HCT116 (cell line): ENCODE measurements around the gene ACP2. TPM values are rescaled to one million over a fixed set of nuclear protein-coding genes. Genes with fewer than 3 reads are reported as not detected.

Source experiments
- ATAC-seq: fragments of 200-7000 bp; cut with Tn5 transposase; 2 replicates; pipeline ENCODE4 v1.9.1; 2020; ENCODE audit warnings: mild to moderate bottlenecking, moderate library complexity
- BruUV-seq: library from RNA; stranded (reverse); fragments of 400-500 nt; replicated peaks from 2 replicates; lab custom pipeline; 2021; lab: Mats Ljungman, UMichigan
- CTCF ChIA-PET: fragments of 300-600 bp; sonication (Branson Sonifier 250); formaldehyde crosslinking; loops from one replicate; lab custom pipeline; 2021; ENCODE audit warnings: antibody characterized with exemption; lab: Charles Lee
- POLR2A ChIA-PET: fragments of 300-600, 350-600 bp; sonication (Branson Sonifier 250); formaldehyde crosslinking; loops from one replicate; lab custom pipeline; 2021; ENCODE audit warnings: antibody characterized with exemption; lab: Charles Lee
- RAD21 ChIA-PET, 2 experiments: fragments of 300-600 bp; sonication (Branson Sonifier 250); formaldehyde crosslinking; loops; one replicate each; lab custom pipeline; 2023; ENCODE audit warnings: low total read pairs in 2 of 2; ENCODE audit not compliant: uncharacterized antibody in 2 of 2, unreplicated experiment in 2 of 2, low non-redundant PET in 1 of 2; lab: Charles Lee
- DNase-seq: peaks from one replicate; pipeline ENCODE4 v3.0.0-alpha.2; 2010; ENCODE audit warnings: low read depth, low spot score
- H2AFZ ChIP-seq: fragments of 200-600 bp; shearing (Covaris generic), sonication (generic); 2 replicates; pipeline ENCODE4 v1.6.1; 2017; ENCODE audit warnings: low read depth, mixed run types, mixed read lengths, antibody characterized with exemption, low read length; ENCODE audit not compliant: poor library complexity, severe bottlenecking
- H3K27ac ChIP-seq: 2 replicates; pipeline ENCODE4 v1.5.1; 2012; ENCODE audit warnings: low read depth, low read length
- H3K27me3 ChIP-seq: fragments of 200-600 bp; sonication (generic); 2 replicates; pipeline ENCODE4 v1.6.1; 2016; ENCODE audit warnings: mixed run types, low read length, mixed read lengths; ENCODE audit not compliant: insufficient read depth
- H3K36me3 ChIP-seq, 2 experiments: fragments of 200-500 bp in 1 of 2; fragments of 200-600 bp in 1 of 2; sonication (Bioruptor generic) in 1 of 2; sonication (generic) in 1 of 2; 2 replicates each; pipeline versions ENCODE4 v1.5.1 to v1.6.1; 2014 to 2016; ENCODE audit warnings: low read length in 2 of 2, inconsistent platforms in 1 of 2, mixed read lengths in 1 of 2, mixed run types in 1 of 2; ENCODE audit not compliant: insufficient read depth in 2 of 2, control insufficient read depth in 1 of 2
- H3K4me1 ChIP-seq, 2 experiments: fragments of 200-600 bp in 1 of 2; sonication (generic) in 1 of 2; 2 replicates each; pipeline versions ENCODE4 v1.5.1 to v1.6.1; 2012 to 2017; ENCODE audit warnings: low read length in 2 of 2, inconsistent platforms in 1 of 2, mild to moderate bottlenecking in 1 of 2, mixed read lengths in 1 of 2, mixed run types in 1 of 2, moderate library complexity in 1 of 2; ENCODE audit not compliant: insufficient read depth in 2 of 2, control insufficient read depth in 1 of 2
- H3K4me2 ChIP-seq: fragments of 200-600 bp; sonication (generic); 2 replicates; pipeline ENCODE4 v1.6.1; 2017; ENCODE audit warnings: mixed run types, low read length, mixed read lengths
- H3K4me3 ChIP-seq, 2 experiments: fragments of 200-600 bp in 1 of 2; sonication (generic) in 1 of 2; replicated peaks in 1 of 2; 2 replicates each; pipeline ENCODE4 v1.5.1; 2011 to 2016; ENCODE audit warnings: low read length in 2 of 2, control low read depth in 1 of 2, low read depth in 1 of 2, mild to moderate bottlenecking in 1 of 2, mixed read lengths in 1 of 2, mixed run types in 1 of 2
- H3K79me2 ChIP-seq: fragments of 200-600 bp; sonication (generic); 2 replicates; pipeline ENCODE4 v1.6.1; 2017; ENCODE audit warnings: mild to moderate bottlenecking, mixed run types, low read length, moderate library complexity, mixed read lengths; ENCODE audit not compliant: insufficient read depth
- H3K9ac ChIP-seq: fragments of 200-600 bp; sonication (generic); 2 replicates; pipeline ENCODE4 v1.6.1; 2016; ENCODE audit warnings: low read length, mixed read lengths
- H3K9me2 ChIP-seq: fragments of 200-600 bp; sonication (generic), shearing (Covaris generic); 2 replicates; pipeline ENCODE4 v1.6.1; 2017; ENCODE audit warnings: mixed run types, mild to moderate bottlenecking, moderate library complexity; ENCODE audit not compliant: insufficient read depth
- H3K9me3 ChIP-seq, 2 experiments: fragments of 200-500 bp in 1 of 2; fragments of 200-600 bp in 1 of 2; sonication (Bioruptor generic) in 1 of 2; sonication (generic) in 1 of 2; 2 replicates each; pipeline ENCODE4 v1.6.1; 2014 to 2017; ENCODE audit warnings: low read length in 2 of 2, mixed read lengths in 2 of 2, inconsistent platforms in 1 of 2, low read depth in 1 of 2, mild to moderate bottlenecking in 1 of 2, mixed run types in 1 of 2, moderate library complexity in 1 of 2; ENCODE audit not compliant: control insufficient read depth in 1 of 2, insufficient read depth in 1 of 2
- H4K20me1 ChIP-seq: fragments of 200-600 bp; sonication (generic), shearing (Covaris generic); 2 replicates; pipeline ENCODE4 v1.6.1; 2017; ENCODE audit warnings: mixed run types, mild to moderate bottlenecking, moderate library complexity; ENCODE audit not compliant: insufficient read depth
- CBX3 ChIP-seq: IDR thresholded peaks from 2 replicates; pipeline ENCODE4 v1.6.1; 2012; ENCODE audit warnings: low read depth
- CEBPB ChIP-seq: IDR thresholded peaks from 2 replicates; pipeline ENCODE4 v1.6.1; 2012; ENCODE audit warnings: low read depth
- EGR1 ChIP-seq: IDR thresholded peaks from 2 replicates; pipeline ENCODE4 v1.6.1; 2012; ENCODE audit warnings: low read depth
- EZH2 ChIP-seq: fragments of 200-600 bp; sonication (generic); IDR thresholded peaks from 2 replicates; pipeline ENCODE4 v1.6.1; 2017; ENCODE audit warnings: antibody characterized with exemption, mixed run types
- POLR2AphosphoS5 ChIP-seq: IDR thresholded peaks from 2 replicates; pipeline ENCODE4 v1.6.1; 2011; ENCODE audit warnings: mild to moderate bottlenecking, low read depth, low read length, moderate library complexity
- RAD21 ChIP-seq: IDR thresholded peaks from 2 replicates; pipeline ENCODE4 v1.6.1; 2012; ENCODE audit warnings: low read depth, mild to moderate bottlenecking
- SP1 ChIP-seq: IDR thresholded peaks from 2 replicates; pipeline ENCODE4 v1.6.1; 2012; ENCODE audit warnings: low read depth
- TCF7L2 ChIP-seq: IDR thresholded peaks from 2 replicates; pipeline ENCODE4 v1.7.0; 2011; ENCODE audit warnings: borderline replicate concordance, inconsistent platforms; ENCODE audit not compliant: insufficient read depth, insufficient read length; ENCODE audit errors: extremely low read depth
- ZBTB33 ChIP-seq: IDR thresholded peaks from 2 replicates; pipeline ENCODE4 v1.6.1; 2011; ENCODE audit warnings: mild to moderate bottlenecking, low read length, moderate library complexity; ENCODE audit not compliant: insufficient replicate concordance; ENCODE audit errors: extremely low read depth
- intact Hi-C: fragments of 100-400 bp; cut with micrococcal nuclease; formaldehyde crosslinking; loops from 2 replicates; pipeline ENCODE4 v1.10.0; 2022
- total RNA-seq: library from RNA; stranded (reverse); gene quantifications from one replicate; pipeline ENCODE4 v1.2.1, GENCODE V29; 2021; ENCODE audit not compliant: unreplicated experiment
- TF ChIP-seq, protein P1 (sequence below), 3 experiments: fragments of 200-600 bp in 1 of 3; sonication (generic) in 1 of 3; IDR thresholded peaks in 2 of 3; conservative IDR thresholded peaks in 1 of 3; 2 replicates each; pipeline ENCODE4 v1.5.1; 2012 to 2017; ENCODE audit warnings: low read depth in 2 of 3, low read length in 2 of 3, antibody characterized with exemption in 1 of 3, borderline replicate concordance in 1 of 3, control low read depth in 1 of 3, mild to moderate bottlenecking in 1 of 3, mixed read lengths in 1 of 3, mixed run types in 1 of 3, moderate library complexity in 1 of 3; ENCODE audit not compliant: insufficient read depth in 1 of 3

The ACP2 gene
- total RNA-seq, 1 experiment from 2014 or later = 21.5 TPM

DNA sequence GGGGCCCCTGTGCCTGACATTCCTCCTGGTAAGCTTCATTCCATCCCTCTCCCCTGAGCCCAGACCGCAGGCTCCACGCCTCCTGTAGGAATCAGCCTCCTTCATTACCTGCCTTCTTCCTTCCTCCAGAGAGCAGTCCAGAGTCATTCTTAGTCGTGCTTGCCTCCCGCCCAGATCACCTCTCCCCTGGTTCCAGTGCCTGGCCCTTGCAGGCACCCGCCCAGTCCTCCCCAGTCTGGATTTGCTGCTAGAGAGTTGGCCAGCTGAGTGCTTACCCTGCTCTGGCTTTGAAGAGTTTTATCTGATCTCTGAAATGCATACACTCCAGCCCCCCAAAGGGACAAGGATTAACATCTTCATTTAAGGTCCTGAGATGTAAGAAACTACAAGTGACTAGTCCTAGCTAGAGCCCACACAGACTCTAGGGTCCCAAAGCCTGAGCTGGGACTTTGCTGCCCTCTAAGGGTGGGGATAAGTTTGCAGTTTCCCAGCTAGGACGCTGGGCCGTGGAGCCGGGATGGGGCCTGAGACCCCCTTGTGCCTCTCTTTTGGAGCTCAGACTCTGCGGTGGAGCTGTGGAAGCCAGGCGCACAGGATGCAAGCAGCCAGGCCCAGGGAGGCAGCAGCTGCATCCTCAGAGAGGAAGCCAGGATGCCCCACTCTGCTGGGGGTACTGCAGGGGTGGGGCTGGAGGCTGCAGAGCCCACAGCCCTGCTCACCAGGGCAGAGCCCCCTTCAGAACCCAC lies 10.8 kb upstream of the ACP2 start:
- TF ChIP-seq CBX3 (no peak), CEBPB (no peak), SP1 (no peak), POLR2AphosphoS5 (no peak), ZBTB33 (no peak), EZH2 (no peak), RAD21 (peak; percentile 69), EGR1 (no peak), TCF7L2 (no peak)
- TF ChIP-seq, protein P1, sequence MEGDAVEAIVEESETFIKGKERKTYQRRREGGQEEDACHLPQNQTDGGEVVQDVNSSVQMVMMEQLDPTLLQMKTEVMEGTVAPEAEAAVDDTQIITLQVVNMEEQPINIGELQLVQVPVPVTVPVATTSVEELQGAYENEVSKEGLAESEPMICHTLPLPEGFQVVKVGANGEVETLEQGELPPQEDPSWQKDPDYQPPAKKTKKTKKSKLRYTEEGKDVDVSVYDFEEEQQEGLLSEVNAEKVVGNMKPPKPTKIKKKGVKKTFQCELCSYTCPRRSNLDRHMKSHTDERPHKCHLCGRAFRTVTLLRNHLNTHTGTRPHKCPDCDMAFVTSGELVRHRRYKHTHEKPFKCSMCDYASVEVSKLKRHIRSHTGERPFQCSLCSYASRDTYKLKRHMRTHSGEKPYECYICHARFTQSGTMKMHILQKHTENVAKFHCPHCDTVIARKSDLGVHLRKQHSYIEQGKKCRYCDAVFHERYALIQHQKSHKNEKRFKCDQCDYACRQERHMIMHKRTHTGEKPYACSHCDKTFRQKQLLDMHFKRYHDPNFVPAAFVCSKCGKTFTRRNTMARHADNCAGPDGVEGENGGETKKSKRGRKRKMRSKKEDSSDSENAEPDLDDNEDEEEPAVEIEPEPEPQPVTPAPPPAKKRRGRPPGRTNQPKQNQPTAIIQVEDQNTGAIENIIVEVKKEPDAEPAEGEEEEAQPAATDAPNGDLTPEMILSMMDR (IDR thresholded peaks at IDR 0.05 in 2 of 3, conservative IDR thresholded peaks at IDR 0.05 in 1 of 3; ENCODE audit: borderline replicate concordance in 1 of 3, insufficient read depth in 1 of 3, low read depth in 2 of 3, low read length in 2 of 3) = peak; percentile 63 to 69 (median 68)
- Histone ChIP-seq H2AFZ (no peak overlapping the region), H3K4me3 (no peak overlapping the region), H3K79me2 (no peaks in the 10 kb centered on the region), H3K9me3 (no peaks in the 10 kb centered on the region), H3K27me3 (no peaks in the 10 kb centered on the region), H3K9me2 (no peaks in the 10 kb centered on the region), H3K9ac (no peak overlapping the region), H3K36me3 (no peaks in the 10 kb centered on the region), H3K27ac (no peak overlapping the region), H3K4me1 (peaks cover 7 to 10% of the 10 kb centered on the region in 2 experiments), H3K4me2 (peak overlapping the region; percentile 11; the same call in 1 of the 2 replicates), H4K20me1 (no peaks in the 10 kb centered on the region)
- no TSS peak for BruUV-seq
- intact Hi-C loops = loop anchor here (2.0 to 10.0 kb wide), 2 partner anchors 83 to 95 kb away; partner anchors contain the start of genes ARFGAP2 and MYBPC3
- CTCF ChIA-PET = interaction anchor here (0.6 to 1.8 kb wide), 11 partner anchors 11 to 207 kb away, joined by 3 to 18 read pairs (median 4); partner anchors contain the start of genes ACP2 and PACSIN3
- no peak for DNase-seq
- POLR2A ChIA-PET = interaction anchor here (1.3 to 2.4 kb wide), 2 partner anchors 11 to 45 kb away, joined by 3 to 7 read pairs; partner anchors contain the start of gene ACP2
- ATAC-seq = peak; percentile 88
- RAD21 ChIA-PET = no interaction called here
